Esophagus muscularis mucosa (tissue), 4 donors: ENCODE results near the gene BCR. TPM values are rescaled to one million over a fixed set of nuclear protein-coding genes. Genes with fewer than 3 reads are reported as not detected.

Experiments
- DNase-seq: peaks from one replicate; pipeline ENCODE4 v3.0.0-alpha.2; 2017; ENCODE audit errors: extremely low spot score
- H3K27ac ChIP-seq, 4 donors: fragments of 200-600 bp; sonication (generic); replicated peaks in 1 of 4; 1 replicate in 3 of 4; 2 replicates in 1 of 4; pipeline ENCODE4 v1.5.1; 2016 to 2019; ENCODE audit warnings: mild to moderate bottlenecking in 1 of 4
- H3K27me3 ChIP-seq, 4 donors: fragments of 200-600 bp; sonication (generic); one replicate each; pipeline versions ENCODE4 v1.5.1 to v1.6.0; 2016 to 2019
- H3K36me3 ChIP-seq, 4 donors: fragments of 200-600 bp; sonication (generic); one replicate each; pipeline ENCODE4 v1.5.1; 2016 to 2019
- H3K4me1 ChIP-seq, 4 donors: fragments of 200-600 bp; sonication (generic); one replicate each; pipeline ENCODE4 v1.5.1; 2016 to 2019
- H3K4me3 ChIP-seq, 4 donors: fragments of 200-600 bp; sonication (generic); 1 replicate in 2 of 4; 2 replicates in 2 of 4; pipeline ENCODE4 v1.5.1; 2016 to 2019; ENCODE audit warnings: mild to moderate bottlenecking in 4 of 4, moderate library complexity in 1 of 4
- H3K9me3 ChIP-seq, 4 donors: fragments of 200-600 bp; sonication (generic); 1 replicate in 3 of 4; 2 replicates in 1 of 4; pipeline ENCODE4 v1.5.1; 2016 to 2019
- CTCF ChIP-seq, 3 experiments: fragments of 200-600 bp in 2 of 3; fragments of 450-650 bp in 1 of 3; sonication (generic) in 2 of 3; IDR thresholded peaks; one replicate each; pipeline ENCODE4 v1.5.1; 2017 to 2019; ENCODE audit warnings: antibody characterized with exemption in 3 of 3, mild to moderate bottlenecking in 2 of 3, moderate library complexity in 1 of 3
- EP300 ChIP-seq: sonication (generic); formaldehyde crosslinking; IDR thresholded peaks from one replicate; pipeline ENCODE4 v1.6.1; 2017; ENCODE audit warnings: antibody characterized with exemption
- POLR2A ChIP-seq: fragments of 450-650 bp; IDR thresholded peaks from one replicate; pipeline ENCODE4 v1.6.1; 2017; ENCODE audit warnings: antibody characterized with exemption, moderate library complexity, mild to moderate bottlenecking, low read depth
- POLR2AphosphoS5 ChIP-seq, 2 donors: sonication (generic); formaldehyde crosslinking; IDR thresholded peaks; one replicate each; pipeline ENCODE4 v1.6.1; 2017; ENCODE audit warnings: antibody characterized with exemption in 2 of 2
- WGBS: methylation state at CpG from one replicate; pipeline ENCODE4 v1.1.5; 2018; 5-methylcytosine and 5-hydroxymethylcytosine counted together
- intact Hi-C: fragments of 100-400 bp; cut with DNase I; formaldehyde crosslinking; loops from one replicate; pipeline ENCODE4 v1.15.1; 2023
- total RNA-seq, 4 donors: library from RNA; depleted of rRNA; stranded (reverse); fragments of >200 nt; gene quantifications; one replicate each; pipeline versions ENCODE4 v1.1.0 to v1.2.1, GENCODE V29; 2016

Gene BCR
- total RNA-seq, 4 donors from 2014 or later: 35.7 to 58.5 (median 48.0) TPM

- peaks cover 10 to 70% (median 57%) of the 10 kb centered on the region in 4 donors for H3K36me3 ChIP-seq
- TF ChIP-seq EP300: peak; percentile 6
- TF ChIP-seq CTCF (IDR thresholded peaks at IDR 0.05): no peak
- peak; percentile 28 to 64 for TF ChIP-seq POLR2AphosphoS5 (IDR thresholded peaks at IDR 0.05)
- H3K9me3 ChIP-seq: no peaks in the 10 kb centered on the region
- H3K4me3 ChIP-seq: no peak overlapping the region
- no peaks in the 10 kb centered on the region for H3K27me3 ChIP-seq
- WGBS: 56% methylated on average over 11 of the region's 11 CpGs
- peaks cover 48 to 65% (median 62%) of the 10 kb centered on the region in 4 donors for H3K4me1 ChIP-seq
- intact Hi-C loops: no loop called here
- DNase-seq: no peak
- H3K27ac ChIP-seq: peak overlapping the region; percentile 83 to 90 (median 88)
Observed at GRCh38 chr22:23278883-23279675, 98.8 kb downstream of the BCR start.

GRCh38 chr22:23279781-23280180 lies 99.5 kb downstream of the BCR start:
- H3K36me3 ChIP-seq: peaks cover 5 to 70% (median 57%) of the 10 kb centered on the region in 4 donors
- no peak overlapping the region for H3K4me3 ChIP-seq
- H3K27me3 ChIP-seq: no peaks in the 10 kb centered on the region
- no peaks in the 10 kb centered on the region for H3K9me3 ChIP-seq
- no peak for DNase-seq
- TF ChIP-seq POLR2AphosphoS5 (IDR thresholded peaks at IDR 0.05) (no peak), CTCF (IDR thresholded peaks at IDR 0.05) (no peak), EP300 (no peak), POLR2A (no peak)
- WGBS: 79% methylated on average over 6 of the region's 6 CpGs
- H3K27ac ChIP-seq: peak overlapping the region; percentile 83 to 90 (median 88)
- H3K4me1 ChIP-seq: peaks cover 48 to 72% (median 69%) of the 10 kb centered on the region in 4 donors
- intact Hi-C loops: no loop called here

- Histone ChIP-seq H3K27ac (peak overlapping the region; percentile 83 to 90 (median 88)), H3K27me3 (no peaks in the 10 kb centered on the region), H3K9me3 (no peaks in the 10 kb centered on the region), H3K4me3 (no peak overlapping the region), H3K4me1 (peaks cover 48 to 80% (median 77%) of the 10 kb centered on the region in 4 donors), H3K36me3 (peaks cover 0 to 70% (median 56%) of the 10 kb centered on the region in 4 donors)
- intact Hi-C loops: no loop called here
- no peak for DNase-seq
- WGBS: 88% methylated on average over 8 of the region's 13 CpGs
- TF ChIP-seq POLR2AphosphoS5 (IDR thresholded peaks at IDR 0.05): no peak
- no peak for TF ChIP-seq EP300
- no peak for TF ChIP-seq CTCF (IDR thresholded peaks at IDR 0.05)
- no peak for TF ChIP-seq POLR2A
Observed at GRCh38 chr22:23280356-23281052, 100.2 kb downstream of the BCR start.

DNA sequence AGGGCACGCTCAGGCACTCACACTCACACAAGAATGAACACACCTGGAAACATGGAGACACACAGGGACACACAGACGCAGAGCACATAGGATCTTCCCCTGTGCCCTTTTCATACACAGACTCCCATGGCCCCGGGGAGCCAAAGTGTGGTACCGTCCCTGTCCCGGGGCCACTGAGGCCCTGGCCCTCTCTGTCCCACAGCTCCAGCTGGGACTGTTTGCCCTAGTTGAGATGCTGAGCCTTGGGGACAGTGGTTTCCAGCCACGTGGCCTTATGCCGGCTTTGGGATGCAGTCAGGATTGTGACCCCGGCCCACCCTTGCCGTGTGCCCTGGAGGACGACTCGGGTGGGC lies 100.7 kb downstream of the BCR start:
- 100% methylated on average over 4 of the region's 11 CpGs for WGBS
- H3K27me3 ChIP-seq: no peaks in the 10 kb centered on the region
- no peaks in the 10 kb centered on the region for H3K9me3 ChIP-seq
- DNase-seq: no peak
- H3K4me1 ChIP-seq: peaks cover 48 to 85% (median 82%) of the 10 kb centered on the region in 4 donors
- TF ChIP-seq CTCF (IDR thresholded peaks at IDR 0.05): no peak
- no peak for TF ChIP-seq POLR2A
- intact Hi-C loops: no loop called here
- H3K4me3 ChIP-seq: no peak overlapping the region
- peaks cover 0 to 70% (median 55%) of the 10 kb centered on the region in 4 donors for H3K36me3 ChIP-seq
- peak overlapping the region; percentile 83 to 90 (median 88) for H3K27ac ChIP-seq
